ENCODE measurements around the gene CDK6. TPM values are rescaled to one million over a fixed set of nuclear protein-coding genes. Genes with fewer than 3 reads are reported as not detected.

The CDK6 gene
- total RNA-seq, 4 donors from 2014 or later, result 12.9 to 32.7 (median 21.6) TPM

DNA sequence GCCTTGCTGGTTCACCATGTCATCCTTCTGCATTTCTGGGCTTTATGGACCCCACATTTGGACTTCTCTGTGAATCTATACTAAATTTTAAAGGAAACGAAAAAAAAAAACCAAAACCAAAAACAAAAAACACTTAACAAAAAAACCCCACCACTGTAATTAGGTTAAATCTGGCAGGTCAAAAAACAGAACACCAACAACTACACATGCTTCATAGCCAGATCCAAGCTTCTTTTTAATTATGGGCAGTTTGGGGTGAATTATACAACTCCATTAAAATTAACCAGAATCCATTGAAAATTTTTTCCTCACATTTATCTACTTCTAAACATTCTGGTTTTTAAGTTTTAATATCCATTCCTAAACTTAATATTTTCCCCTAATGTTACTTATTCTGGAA lies 58.4 kb downstream of the CDK6 start:
- no peak for TF ChIP-seq POLR2AphosphoS5 (IDR thresholded peaks at IDR 0.05)
- TF ChIP-seq EP300 (IDR thresholded peaks at IDR 0.05; ENCODE audit: low read depth), result no peak
- TF ChIP-seq, protein P1, sequence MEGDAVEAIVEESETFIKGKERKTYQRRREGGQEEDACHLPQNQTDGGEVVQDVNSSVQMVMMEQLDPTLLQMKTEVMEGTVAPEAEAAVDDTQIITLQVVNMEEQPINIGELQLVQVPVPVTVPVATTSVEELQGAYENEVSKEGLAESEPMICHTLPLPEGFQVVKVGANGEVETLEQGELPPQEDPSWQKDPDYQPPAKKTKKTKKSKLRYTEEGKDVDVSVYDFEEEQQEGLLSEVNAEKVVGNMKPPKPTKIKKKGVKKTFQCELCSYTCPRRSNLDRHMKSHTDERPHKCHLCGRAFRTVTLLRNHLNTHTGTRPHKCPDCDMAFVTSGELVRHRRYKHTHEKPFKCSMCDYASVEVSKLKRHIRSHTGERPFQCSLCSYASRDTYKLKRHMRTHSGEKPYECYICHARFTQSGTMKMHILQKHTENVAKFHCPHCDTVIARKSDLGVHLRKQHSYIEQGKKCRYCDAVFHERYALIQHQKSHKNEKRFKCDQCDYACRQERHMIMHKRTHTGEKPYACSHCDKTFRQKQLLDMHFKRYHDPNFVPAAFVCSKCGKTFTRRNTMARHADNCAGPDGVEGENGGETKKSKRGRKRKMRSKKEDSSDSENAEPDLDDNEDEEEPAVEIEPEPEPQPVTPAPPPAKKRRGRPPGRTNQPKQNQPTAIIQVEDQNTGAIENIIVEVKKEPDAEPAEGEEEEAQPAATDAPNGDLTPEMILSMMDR (IDR thresholded peaks at IDR 0.05), result no peak
- TF ChIP-seq POLR2A (IDR thresholded peaks at IDR 0.05), result no peak

DNA sequence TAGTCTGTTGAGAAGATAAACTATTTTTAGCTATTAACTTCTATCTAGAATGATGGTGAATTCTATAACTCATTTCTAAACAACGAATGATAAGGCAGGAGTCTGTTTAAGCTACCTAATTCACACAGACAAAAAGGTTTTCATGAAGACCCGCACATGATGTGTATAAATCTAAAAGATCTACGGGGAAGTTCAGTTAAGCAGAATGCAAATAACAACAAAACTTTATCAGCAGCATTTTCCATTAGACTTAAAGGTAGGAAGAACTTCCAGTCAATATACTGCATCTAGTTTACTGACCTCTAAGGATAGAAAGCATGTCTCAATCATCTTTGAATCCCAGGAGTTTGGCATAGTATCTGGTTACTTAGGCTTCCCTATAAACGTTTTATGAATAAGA lies 62.6 kb downstream of the CDK6 start:
- in situ Hi-C loops (cut with MboI; ENCODE audit: low pct_ligation_motif_present in 1 of 4, low pct_unique_long_range_greater_than_20kb in 1 of 4, low sequenced_read_pairs in 3 of 4) (no loop called here), intact Hi-C loops (cut with DNase I; ENCODE audit: low total_unique reads) (no loop called here)
- H3K36me3 ChIP-seq, result no peaks in the 10 kb centered on the region
- no peak overlapping the region for H3K4me3 ChIP-seq
- H3K27me3 ChIP-seq, result no peaks in the 10 kb centered on the region
- no peaks in the 10 kb centered on the region for H3K9me3 ChIP-seq
- WGBS, 2 donors (ENCODE audit: low coverage in 1 of 2), result 61 to 72% methylated on average over 4 of the region's 4 CpGs
- TF ChIP-seq, protein P1 (IDR thresholded peaks at IDR 0.05), result no peak
- TF ChIP-seq POLR2AphosphoS5 (IDR thresholded peaks at IDR 0.05), result no peak
- no peak for TF ChIP-seq EP300 (IDR thresholded peaks at IDR 0.05; ENCODE audit: low read depth)
- TF ChIP-seq POLR2A (IDR thresholded peaks at IDR 0.05), result no peak
- H3K4me1 ChIP-seq, result peaks cover 0 to 8% (median 2%) of the 10 kb centered on the region in 4 donors
- DNase-seq, result no peak
- H3K27ac ChIP-seq, result no peak overlapping the region

More for the DNA sequence above, 58.4 kb downstream of the CDK6 start:
- intact Hi-C loops (cut with DNase I; ENCODE audit: low total_unique reads), result no loop called here
- DNase-seq, result no peak
- Histone ChIP-seq H3K27ac (no peak overlapping the region), H3K4me3 (no peak overlapping the region), H3K27me3 (no peaks in the 10 kb centered on the region), H3K4me1 (peaks cover 7 to 24% (median 20%) of the 10 kb centered on the region in 4 donors), H3K36me3 (no peaks in the 10 kb centered on the region), H3K9me3 (no peaks in the 10 kb centered on the region)
- WGBS, 2 donors (ENCODE audit: low coverage in 1 of 2), result 52 to 67% methylated on average over 1 of the region's 1 CpG
- in situ Hi-C loops (cut with MboI; ENCODE audit: low pct_ligation_motif_present in 1 of 4, low pct_unique_long_range_greater_than_20kb in 1 of 4, low sequenced_read_pairs in 3 of 4), result no loop called here

DNA sequence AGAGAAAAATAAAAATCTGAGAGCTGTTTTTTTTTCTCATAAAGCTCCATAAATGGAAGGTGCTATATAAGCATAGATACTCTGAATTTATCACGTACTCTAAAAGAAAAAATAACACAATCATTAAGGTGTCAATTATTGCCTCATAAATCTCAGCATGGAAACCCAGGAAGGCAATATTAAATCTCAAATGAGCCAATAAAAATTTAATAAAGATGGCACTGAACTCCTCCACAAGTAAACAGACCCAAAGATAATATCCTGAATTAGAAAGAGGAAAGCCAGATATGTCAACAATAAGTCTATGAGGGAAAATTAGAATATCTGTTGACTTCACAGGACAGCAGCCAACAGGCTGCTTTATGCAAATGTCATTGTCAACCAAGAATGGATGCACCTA lies 66.5 kb downstream of the CDK6 start:
- no peaks in the 10 kb centered on the region for H3K27me3 ChIP-seq
- in situ Hi-C loops (cut with MboI; ENCODE audit: low pct_ligation_motif_present in 1 of 4, low pct_unique_long_range_greater_than_20kb in 1 of 4, low sequenced_read_pairs in 3 of 4), result no loop called here
- H3K27ac ChIP-seq, result peak overlapping the region in 1 of 4 donors; percentile 6

DNA sequence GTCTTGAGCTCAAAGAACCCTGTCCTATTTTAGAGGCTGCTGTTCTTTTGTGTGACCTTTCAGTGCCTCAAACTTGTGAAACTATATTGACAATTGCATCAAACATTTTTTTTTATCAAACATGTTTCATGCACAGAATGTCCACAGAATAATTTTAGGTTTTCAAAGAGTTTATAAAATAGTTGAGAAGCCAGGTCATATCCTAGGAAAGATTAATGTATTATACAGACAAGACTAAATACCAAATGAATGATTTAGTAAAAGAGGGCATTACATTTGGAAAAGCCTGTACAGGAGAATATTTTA lies 67.0 kb downstream of the CDK6 start:
- no peak overlapping the region for H3K4me3 ChIP-seq
- H3K27me3 ChIP-seq, result no peaks in the 10 kb centered on the region
- in situ Hi-C loops (cut with MboI; ENCODE audit: low pct_ligation_motif_present in 1 of 4, low pct_unique_long_range_greater_than_20kb in 1 of 4, low sequenced_read_pairs in 3 of 4), result no loop called here
- DNase-seq, result no peak
- TF ChIP-seq EP300 (IDR thresholded peaks at IDR 0.05; ENCODE audit: low read depth) (no peak), POLR2A (IDR thresholded peaks at IDR 0.05) (no peak), POLR2AphosphoS5 (IDR thresholded peaks at IDR 0.05) (no peak)
- TF ChIP-seq, protein P1 (IDR thresholded peaks at IDR 0.05), result no peak
- H3K27ac ChIP-seq, result peak overlapping the region in 1 of 4 donors; percentile 46
- no peaks in the 10 kb centered on the region for H3K9me3 ChIP-seq
- H3K36me3 ChIP-seq, result no peaks in the 10 kb centered on the region
- peaks cover 0 to 37% (median 19%) of the 10 kb centered on the region in 4 donors for H3K4me1 ChIP-seq
- intact Hi-C loops (cut with DNase I; ENCODE audit: low total_unique reads), result loop anchor here (10.0 kb wide), 1 partner anchor 55 kb away; no protein-coding TSS in a partner anchor

More for the DNA sequence above, 66.5 kb downstream of the CDK6 start:
- TF ChIP-seq POLR2AphosphoS5 (IDR thresholded peaks at IDR 0.05), result no peak
- TF ChIP-seq POLR2A (IDR thresholded peaks at IDR 0.05), result no peak
- WGBS, 2 donors (ENCODE audit: low coverage in 1 of 2), result 64 to 77% methylated on average over 1 of the region's 1 CpG
- DNase-seq, result no peak
- intact Hi-C loops (cut with DNase I; ENCODE audit: low total_unique reads), result loop anchor here (10.0 kb wide), 1 partner anchor 55 kb away; no protein-coding TSS in a partner anchor
- no peaks in the 10 kb centered on the region for H3K9me3 ChIP-seq
- H3K4me1 ChIP-seq, result peaks cover 0 to 37% (median 19%) of the 10 kb centered on the region in 4 donors
- no peaks in the 10 kb centered on the region for H3K36me3 ChIP-seq
- H3K4me3 ChIP-seq, result no peak overlapping the region

All from transverse colon (tissue), 4 donors.